PFSK-1 (cell line): Measurements from ENCODE around the gene ZNF746.

Experiments used
- FOXP2 ChIP-seq: optimal IDR thresholded peaks from 2 replicates; pipeline ENCODE3; 2011; ENCODE audit warnings: borderline replicate concordance, control low read depth, inconsistent platforms; ENCODE audit not compliant: insufficient read depth; ENCODE audit errors: extremely low read length, extremely low read depth
- POLR2AphosphoS5 ChIP-seq: IDR thresholded peaks from 2 replicates; pipeline ENCODE4 v1.6.1; 2012; ENCODE audit warnings: low read depth, mild to moderate bottlenecking, control low read depth, low read length, moderate library complexity
- REST ChIP-seq, 2 experiments: IDR thresholded peaks; 2 replicates each; pipeline versions ENCODE4 v1.6.1 to v1.8.0; 2011 to 2012; ENCODE audit warnings: low read depth in 2 of 2, low read length in 2 of 2, control low read depth in 1 of 2, inconsistent platforms in 1 of 2, mild to moderate bottlenecking in 1 of 2, moderate library complexity in 1 of 2; ENCODE audit not compliant: insufficient read depth in 1 of 2
- SIN3A ChIP-seq: IDR thresholded peaks from 2 replicates; pipeline ENCODE4 v1.6.1; 2012; ENCODE audit warnings: mild to moderate bottlenecking, low read length, moderate library complexity, borderline replicate concordance; ENCODE audit not compliant: insufficient read depth
- TAF1 ChIP-seq: IDR thresholded peaks from 2 replicates; pipeline ENCODE4 v1.6.1; 2012; ENCODE audit warnings: low read length, control low read depth, borderline replicate concordance; ENCODE audit not compliant: insufficient read depth

The ZNF746 gene

GRCh38 chr7:149454006-149454405 lies 43.6 kb downstream of the ZNF746 start:
- no peak for TF ChIP-seq REST (IDR thresholded peaks at IDR 0.05; ENCODE audit: insufficient read depth in 1 of 2, low read depth in 2 of 2, low read length in 2 of 2)
- TF ChIP-seq SIN3A, result no peak

- TF ChIP-seq REST (IDR thresholded peaks at IDR 0.05; ENCODE audit: insufficient read depth in 1 of 2, low read depth in 2 of 2, low read length in 2 of 2) (no peak), TAF1 (no peak), SIN3A (no peak)
These were observed 46.8 kb downstream of the ZNF746 start for GRCh38 chr7:149450821-149451220.

GRCh38 chr7:149449897-149450296 lies 47.7 kb downstream of the ZNF746 start:
- TF ChIP-seq POLR2AphosphoS5, result no peak
- no peak for TF ChIP-seq FOXP2
- TF ChIP-seq SIN3A, result no peak
- TF ChIP-seq REST (IDR thresholded peaks at IDR 0.05; ENCODE audit: insufficient read depth in 1 of 2, low read depth in 2 of 2, low read length in 2 of 2), result no peak
- no peak for TF ChIP-seq TAF1

- TF ChIP-seq REST (IDR thresholded peaks at IDR 0.05; ENCODE audit: insufficient read depth in 1 of 2, low read depth in 2 of 2, low read length in 2 of 2) (no peak), FOXP2 (no peak), TAF1 (no peak), POLR2AphosphoS5 (no peak), SIN3A (no peak)
These were observed 48.6 kb downstream of the ZNF746 start for GRCh38 chr7:149448961-149449360.

- TF ChIP-seq TAF1, result no peak
These were observed 53.3 kb downstream of the ZNF746 start for GRCh38 chr7:149444287-149444686.

GRCh38 chr7:149443523-149443922 lies 54.1 kb downstream of the ZNF746 start:
- TF ChIP-seq POLR2AphosphoS5, result no peak
- no peak for TF ChIP-seq FOXP2
- TF ChIP-seq TAF1, result no peak
